Measurements from ENCODE around the gene HABP4. TPM values are rescaled to one million over a fixed set of nuclear protein-coding genes. Genes with fewer than 3 reads are reported as not detected.
"Not testable (repeated sequence)": the region's sequence is repeated elsewhere in the genome, so short reads cannot be mapped to it uniquely, and the experiment has no call there.

HABP4 gene
- total RNA-seq, 1 donor from 2014 or later: 8.9 TPM

- no peak for DNase-seq (ENCODE audit: low read depth, low spot score)
These were observed 46.6 kb downstream of the HABP4 start for GRCh38 chr9:96496368-96497116.

- DNase-seq (ENCODE audit: low read depth, low spot score): no peak
These were observed 47.1 kb downstream of the HABP4 start for GRCh38 chr9:96497117-96497399.

- DNase-seq (ENCODE audit: low read depth, low spot score): no peak
These were observed 48.8 kb downstream of the HABP4 start for GRCh38 chr9:96498796-96499195.

- DNase-seq (ENCODE audit: low read depth, low spot score): no peak
These were observed 49.3 kb downstream of the HABP4 start for GRCh38 chr9:96499257-96499656.

GRCh38 chr9:96500696-96501632 is 51.0 kb downstream of the HABP4 start:
- DNase-seq (ENCODE audit: low read depth, low spot score): no peak

GRCh38 chr9:96501633-96502538 is 51.9 kb downstream of the HABP4 start:
- no peak for DNase-seq (ENCODE audit: low read depth, low spot score)

GRCh38 chr9:96502539-96503373 is 52.8 kb downstream of the HABP4 start:
- no peak for DNase-seq (ENCODE audit: low read depth, low spot score)

GRCh38 chr9:96503374-96503748 is 53.4 kb downstream of the HABP4 start:
- not testable (repeated sequence) for DNase-seq (ENCODE audit: low read depth, low spot score)

GRCh38 chr9:96503918-96504317 is 53.9 kb downstream of the HABP4 start:
- no peak for DNase-seq (ENCODE audit: low read depth, low spot score)

GRCh38 chr9:96505316-96505991 is 55.5 kb downstream of the HABP4 start:
- no peak for DNase-seq (ENCODE audit: low read depth, low spot score)

- peak; percentile 29 for DNase-seq (ENCODE audit: low read depth, low spot score)
These were observed 58.4 kb downstream of the HABP4 start for GRCh38 chr9:96508227-96508940.

- no peak for DNase-seq (ENCODE audit: low read depth, low spot score)
These were observed 59.1 kb downstream of the HABP4 start for GRCh38 chr9:96509026-96509425.

- no peak for DNase-seq (ENCODE audit: low read depth, low spot score)
These were observed 59.9 kb downstream of the HABP4 start for GRCh38 chr9:96509848-96510247.

GRCh38 chr9:96510258-96510657 is 60.3 kb downstream of the HABP4 start:
- no peak for DNase-seq (ENCODE audit: low read depth, low spot score)

GRCh38 chr9:96512240-96512639 is 62.3 kb downstream of the HABP4 start:
- no peak for DNase-seq (ENCODE audit: low read depth, low spot score)

GRCh38 chr9:96513622-96514021 is 63.7 kb downstream of the HABP4 start:
- no peak for DNase-seq (ENCODE audit: low read depth, low spot score)

GRCh38 chr9:96514108-96514799 is 64.3 kb downstream of the HABP4 start:
- DNase-seq (ENCODE audit: low read depth, low spot score): no peak

GRCh38 chr9:96514800-96515158 is 64.8 kb downstream of the HABP4 start:
- DNase-seq (ENCODE audit: low read depth, low spot score): no peak
